ENCODE data around the gene ROGDI.

Gene ROGDI

GRCh38 chr16:4795181-4795827 is 7.1 kb downstream of the ROGDI start, which contains the start of gene SMIM22:
Gene SMIM22 (plus strand): TSS chr16:4795369. CDS start chr16:4795735, 366 bp downstream.
- H3K27me3 ChIP-seq (replicated peaks): no peaks in the 10 kb centered on the region
- DNase-seq: no peak
- H3K36me3 ChIP-seq (replicated peaks): peaks cover 7% of the 10 kb centered on the region
- H3K27ac ChIP-seq: no peak within 1 kb of the TSS
- no peak for TF ChIP-seq CTCF (IDR thresholded peaks at IDR 0.05; ENCODE audit: low read depth, low read length, missing control alignments)
- H3K4me3 ChIP-seq (ENCODE audit: low read depth, low read length): no peak within 1 kb of the TSS
- in situ Hi-C loops (cut with HindIII; ENCODE audit: low pct_ligation_motif_present, low sequenced_read_pairs): no loop called here

GRCh38 chr16:4792951-4793513 is 9.4 kb downstream of the ROGDI start:
- TF ChIP-seq CTCF (IDR thresholded peaks at IDR 0.05; ENCODE audit: low read depth, low read length, missing control alignments): no peak
- Histone ChIP-seq H3K27ac (no peak overlapping the region), H3K36me3 (replicated peaks) (no peaks in the 10 kb centered on the region), H3K27me3 (replicated peaks) (no peaks in the 10 kb centered on the region), H3K4me3 (ENCODE audit: low read depth, low read length) (no peak overlapping the region)
- DNase-seq: no peak
- in situ Hi-C loops (cut with HindIII; ENCODE audit: low pct_ligation_motif_present, low sequenced_read_pairs): no loop called here

- in situ Hi-C loops (cut with HindIII; ENCODE audit: low pct_ligation_motif_present, low sequenced_read_pairs): no loop called here
- no peak for TF ChIP-seq CTCF (IDR thresholded peaks at IDR 0.05; ENCODE audit: low read depth, low read length, missing control alignments)
Observed at GRCh38 chr16:4790871-4791270, 11.6 kb downstream of the ROGDI start.

GRCh38 chr16:4790261-4790660 is 12.2 kb downstream of the ROGDI start:
- no peak overlapping the region for H3K27ac ChIP-seq
- no peaks in the 10 kb centered on the region for H3K27me3 ChIP-seq (replicated peaks)
- in situ Hi-C loops (cut with HindIII; ENCODE audit: low pct_ligation_motif_present, low sequenced_read_pairs): no loop called here
- no peak for TF ChIP-seq CTCF (IDR thresholded peaks at IDR 0.05; ENCODE audit: low read depth, low read length, missing control alignments)
- no peak overlapping the region for H3K4me3 ChIP-seq (ENCODE audit: low read depth, low read length)
- DNase-seq: no peak
- no peaks in the 10 kb centered on the region for H3K36me3 ChIP-seq (replicated peaks)

More at GRCh38 chr16:4790871-4791270, 11.6 kb downstream of the ROGDI start:
- no peak overlapping the region for H3K4me3 ChIP-seq (ENCODE audit: low read depth, low read length)
- H3K36me3 ChIP-seq (replicated peaks): no peaks in the 10 kb centered on the region
- no peak for DNase-seq
- no peaks in the 10 kb centered on the region for H3K27me3 ChIP-seq (replicated peaks)
- no peak overlapping the region for H3K27ac ChIP-seq

GRCh38 chr16:4788910-4789309 is 13.5 kb downstream of the ROGDI start:
- no peak overlapping the region for H3K4me3 ChIP-seq (ENCODE audit: low read depth, low read length)
- no peak for TF ChIP-seq CTCF (IDR thresholded peaks at IDR 0.05; ENCODE audit: low read depth, low read length, missing control alignments)
- no peaks in the 10 kb centered on the region for H3K27me3 ChIP-seq (replicated peaks)
- H3K36me3 ChIP-seq (replicated peaks): no peaks in the 10 kb centered on the region
- in situ Hi-C loops (cut with HindIII; ENCODE audit: low pct_ligation_motif_present, low sequenced_read_pairs): no loop called here
- DNase-seq: no peak
- H3K27ac ChIP-seq: no peak overlapping the region

All from brain microvascular endothelial cell (primary cell).